H1 (cell line): Measurements from ENCODE around the gene CHST1. TPM values are rescaled to one million over a fixed set of nuclear protein-coding genes. Genes with fewer than 3 reads are reported as not detected.

Experiments used
- EGR1 ChIP-seq: IDR thresholded peaks from 2 replicates; pipeline ENCODE4 v1.6.1; 2011; ENCODE audit warnings: low read depth, low read length, borderline replicate concordance
- EP300 ChIP-seq, 2 experiments: IDR thresholded peaks; 1 replicate in 1 of 2; 2 replicates in 1 of 2; pipeline ENCODE4 v1.6.1; 2011 to 2012; ENCODE audit warnings: low read depth in 2 of 2, low read length in 2 of 2, mild to moderate bottlenecking in 2 of 2, borderline replicate concordance in 1 of 2, inconsistent platforms in 1 of 2, moderate library complexity in 1 of 2
- POU5F1 ChIP-seq: IDR thresholded peaks from 2 replicates; pipeline ENCODE4 v1.6.1; 2011; ENCODE audit warnings: low read depth, mild to moderate bottlenecking, low read length, moderate library complexity
- SAP30 ChIP-seq: fragments of 300-600 bp; sonication (generic); IDR thresholded peaks from 2 replicates; pipeline ENCODE4 v1.7.1; 2012; ENCODE audit warnings: low read length, moderate library complexity, mild to moderate bottlenecking, inconsistent platforms; ENCODE audit not compliant: insufficient read depth, insufficient replicate concordance
- SP1 ChIP-seq: IDR thresholded peaks from 2 replicates; pipeline ENCODE4 v1.6.1; 2011; ENCODE audit warnings: low read depth, low read length
- TAF1 ChIP-seq: IDR thresholded peaks from 2 replicates; pipeline ENCODE4 v1.6.1; 2011; ENCODE audit warnings: mild to moderate bottlenecking, low read depth, low read length
- TEAD4 ChIP-seq: IDR thresholded peaks from 2 replicates; pipeline ENCODE4 v1.6.1; 2012; ENCODE audit warnings: low read depth, low read length, inconsistent platforms, mixed read lengths
- YY1 ChIP-seq: IDR thresholded peaks from 2 replicates; pipeline ENCODE4 v1.6.1; 2011; ENCODE audit warnings: low read depth, mild to moderate bottlenecking, low read length
- polyA plus RNA-seq, 7 experiments: library from polyadenylated mRNA; depleted of rRNA in 3 of 7; stranded (reverse) in 5 of 7; unstranded in 2 of 7; fragments of >200 nt in 5 of 7; fragments of 200-250 nt in 2 of 7; gene quantifications; 1 replicate in 5 of 7; 2 replicates in 1 of 7; 4 replicates in 1 of 7; pipeline versions ENCODE4 v1.2.1 to v1.2.3, GENCODE V29; 2011 to 2013; ENCODE audit warnings: missing spikeins in 2 of 7, mixed read lengths in 2 of 7
- total RNA-seq: library from RNA; stranded (reverse); fragmentation: NEBNext Ultra II Directional; extraction: Animal tissue kit (Norgen Biotek cat#: 25700); gene quantifications from 2 replicates; pipeline ENCODE4 v1.2.1, GENCODE V29; 2021
- TF ChIP-seq, protein P1 (sequence below): IDR thresholded peaks from 2 replicates; pipeline ENCODE4 v1.6.1; 2011; ENCODE audit warnings: low read length, improper control_type of control experiment

CHST1 gene
- total and polyA plus RNA-seq, 2 of the 8 experiments (the other 6 are each of a cell fraction or from before 2014, with no cell fraction given) = 1.6 to 3.8 TPM

DNA sequence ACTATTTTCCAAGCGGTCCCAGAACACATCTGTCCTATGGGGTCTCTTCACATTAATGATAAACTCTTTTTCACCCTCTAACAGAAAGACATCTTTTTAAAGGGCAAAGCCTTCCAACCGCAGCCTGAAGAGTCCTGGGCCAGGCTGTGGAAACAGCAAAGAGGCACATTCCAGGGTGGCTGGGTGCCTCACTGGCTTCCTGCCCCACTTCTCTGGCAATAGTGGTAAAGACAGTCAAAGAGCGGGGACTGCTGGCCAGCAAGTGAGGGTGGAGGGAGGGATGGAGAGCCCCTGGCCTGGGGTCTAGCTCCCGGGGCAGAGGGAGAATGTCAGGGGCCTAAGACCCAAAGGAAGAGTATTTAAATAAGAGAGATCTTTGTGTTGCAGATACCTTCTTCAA, 10.2 kb upstream of the CHST1 start (continued):
- no peak for TF ChIP-seq SAP30
- TF ChIP-seq EGR1 = no peak
- no peak for TF ChIP-seq TAF1
- no peak for TF ChIP-seq POU5F1
- no peak for TF ChIP-seq YY1
- TF ChIP-seq SP1 = no peak
- TF ChIP-seq EP300 (IDR thresholded peaks at IDR 0.05; ENCODE audit: borderline replicate concordance in 1 of 2, low read depth in 2 of 2, low read length in 2 of 2) = no peak
- TF ChIP-seq TEAD4 = no peak
- TF ChIP-seq, protein P1, sequence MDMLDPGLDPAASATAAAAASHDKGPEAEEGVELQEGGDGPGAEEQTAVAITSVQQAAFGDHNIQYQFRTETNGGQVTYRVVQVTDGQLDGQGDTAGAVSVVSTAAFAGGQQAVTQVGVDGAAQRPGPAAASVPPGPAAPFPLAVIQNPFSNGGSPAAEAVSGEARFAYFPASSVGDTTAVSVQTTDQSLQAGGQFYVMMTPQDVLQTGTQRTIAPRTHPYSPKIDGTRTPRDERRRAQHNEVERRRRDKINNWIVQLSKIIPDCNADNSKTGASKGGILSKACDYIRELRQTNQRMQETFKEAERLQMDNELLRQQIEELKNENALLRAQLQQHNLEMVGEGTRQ = no peak
